Measurements from ENCODE around the gene TNIK. TPM values are rescaled to one million over a fixed set of nuclear protein-coding genes. Genes with fewer than 3 reads are reported as not detected.

TNIK gene
- total RNA-seq, 1 donor from 2014 or later, result 38.1 TPM

DNA sequence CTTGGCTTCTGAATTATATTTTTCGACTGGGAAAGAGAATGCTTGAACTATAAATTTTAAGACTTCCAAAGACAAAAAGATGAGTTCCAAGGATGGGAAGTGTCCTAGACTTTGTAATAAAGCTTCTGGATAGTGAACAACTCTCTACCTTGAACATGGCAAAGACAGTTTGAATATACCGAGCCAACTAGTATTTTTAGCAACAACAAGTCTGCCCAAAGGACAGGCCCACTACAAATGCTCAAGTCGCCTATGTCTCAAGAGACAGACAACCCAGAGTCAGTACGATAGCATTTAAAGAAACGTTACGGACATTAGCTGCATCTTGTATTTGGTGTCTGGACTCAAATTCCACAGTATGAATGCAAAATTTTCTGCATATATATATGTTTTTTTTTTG is 258.4 kb downstream of the TNIK start:
- Mint-ChIP-seq H3K36me3 (no peaks in the 10 kb centered on the region), H3K4me1 (ENCODE audit: unreplicated experiment) (peaks cover 13% of the 10 kb centered on the region), H3K27me3 (no peaks in the 10 kb centered on the region), H3K9me3 (no peaks in the 10 kb centered on the region), H3K27ac (no peak overlapping the region), H3K4me3 (no peak overlapping the region)
- DNase-seq (ENCODE audit: extremely low spot score, unreplicated experiment), result no peak
- TF ChIP-seq, protein P1, sequence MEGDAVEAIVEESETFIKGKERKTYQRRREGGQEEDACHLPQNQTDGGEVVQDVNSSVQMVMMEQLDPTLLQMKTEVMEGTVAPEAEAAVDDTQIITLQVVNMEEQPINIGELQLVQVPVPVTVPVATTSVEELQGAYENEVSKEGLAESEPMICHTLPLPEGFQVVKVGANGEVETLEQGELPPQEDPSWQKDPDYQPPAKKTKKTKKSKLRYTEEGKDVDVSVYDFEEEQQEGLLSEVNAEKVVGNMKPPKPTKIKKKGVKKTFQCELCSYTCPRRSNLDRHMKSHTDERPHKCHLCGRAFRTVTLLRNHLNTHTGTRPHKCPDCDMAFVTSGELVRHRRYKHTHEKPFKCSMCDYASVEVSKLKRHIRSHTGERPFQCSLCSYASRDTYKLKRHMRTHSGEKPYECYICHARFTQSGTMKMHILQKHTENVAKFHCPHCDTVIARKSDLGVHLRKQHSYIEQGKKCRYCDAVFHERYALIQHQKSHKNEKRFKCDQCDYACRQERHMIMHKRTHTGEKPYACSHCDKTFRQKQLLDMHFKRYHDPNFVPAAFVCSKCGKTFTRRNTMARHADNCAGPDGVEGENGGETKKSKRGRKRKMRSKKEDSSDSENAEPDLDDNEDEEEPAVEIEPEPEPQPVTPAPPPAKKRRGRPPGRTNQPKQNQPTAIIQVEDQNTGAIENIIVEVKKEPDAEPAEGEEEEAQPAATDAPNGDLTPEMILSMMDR (conservative IDR thresholded peaks at IDR 0.05), result no peak

DNA sequence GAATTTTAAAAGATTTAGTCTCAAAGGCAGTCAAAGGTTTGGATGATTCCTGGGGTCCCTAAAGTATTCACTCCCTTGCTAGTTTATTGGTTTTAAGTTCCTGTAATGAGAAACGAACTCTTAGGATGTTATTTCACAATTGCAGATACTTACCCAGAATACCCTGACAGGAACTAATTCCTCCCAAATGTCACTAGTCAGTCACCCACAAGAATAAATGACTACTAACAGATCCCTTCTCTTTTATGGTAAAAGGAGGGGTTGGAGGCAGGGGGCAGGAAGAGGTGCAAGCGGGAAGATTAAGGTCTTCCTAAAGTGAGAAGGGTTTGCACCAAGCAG is 259.5 kb downstream of the TNIK start:
- Mint-ChIP-seq H3K27me3 (no peaks in the 10 kb centered on the region), H3K4me3 (no peak overlapping the region), H3K27ac (no peak overlapping the region)

DNA sequence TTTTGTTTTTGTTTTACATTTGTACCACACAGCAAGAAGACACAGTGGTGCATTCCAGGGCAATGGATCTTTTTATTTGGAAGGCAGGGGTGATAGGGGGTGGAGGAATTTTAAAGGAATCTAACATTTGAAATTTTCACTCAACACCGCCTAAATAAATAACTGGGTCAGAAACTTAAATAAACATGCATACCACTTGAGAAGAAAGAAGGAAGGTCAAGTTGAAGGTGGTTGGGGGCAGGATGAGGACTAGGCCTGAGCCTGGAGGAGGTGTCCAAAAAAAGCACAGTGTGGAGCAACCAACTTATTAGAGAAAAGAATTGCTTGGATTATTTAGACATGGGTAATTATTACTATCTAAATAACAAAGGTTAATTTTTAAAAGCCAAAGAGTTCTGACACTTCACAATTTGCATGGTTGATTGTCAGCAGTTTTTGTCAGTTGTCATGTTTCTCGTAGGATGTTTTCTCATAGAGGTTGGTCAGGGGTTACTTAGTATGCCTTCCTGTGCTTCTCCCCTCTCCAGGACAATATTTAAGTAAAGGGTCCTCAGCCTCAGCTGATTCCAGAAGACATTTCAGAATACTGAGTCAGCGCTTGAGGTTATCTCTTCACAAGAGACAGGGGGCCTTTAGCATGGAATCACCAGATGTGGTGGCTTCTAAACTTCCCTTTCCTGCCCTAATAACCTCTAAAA is 260.0 kb downstream of the TNIK start:
- H3K36me3 Mint-ChIP-seq, result no peaks in the 10 kb centered on the region
- DNase-seq (ENCODE audit: extremely low spot score, unreplicated experiment), result no peak
- H3K4me1 Mint-ChIP-seq (ENCODE audit: unreplicated experiment), result peaks cover 13% of the 10 kb centered on the region
- no peak overlapping the region for H3K27ac Mint-ChIP-seq
- H3K4me3 Mint-ChIP-seq, result no peak overlapping the region
- TF ChIP-seq, protein P1 (conservative IDR thresholded peaks at IDR 0.05), result no peak
- H3K9me3 Mint-ChIP-seq, result no peaks in the 10 kb centered on the region
- H3K27me3 Mint-ChIP-seq, result no peaks in the 10 kb centered on the region

More for the DNA sequence above, 259.5 kb downstream of the TNIK start:
- no peaks in the 10 kb centered on the region for H3K9me3 Mint-ChIP-seq
- DNase-seq (ENCODE audit: extremely low spot score, unreplicated experiment), result no peak
- TF ChIP-seq, protein P1 (conservative IDR thresholded peaks at IDR 0.05), result no peak
- peaks cover 13% of the 10 kb centered on the region for H3K4me1 Mint-ChIP-seq (ENCODE audit: unreplicated experiment)
- H3K36me3 Mint-ChIP-seq, result no peaks in the 10 kb centered on the region

DNA sequence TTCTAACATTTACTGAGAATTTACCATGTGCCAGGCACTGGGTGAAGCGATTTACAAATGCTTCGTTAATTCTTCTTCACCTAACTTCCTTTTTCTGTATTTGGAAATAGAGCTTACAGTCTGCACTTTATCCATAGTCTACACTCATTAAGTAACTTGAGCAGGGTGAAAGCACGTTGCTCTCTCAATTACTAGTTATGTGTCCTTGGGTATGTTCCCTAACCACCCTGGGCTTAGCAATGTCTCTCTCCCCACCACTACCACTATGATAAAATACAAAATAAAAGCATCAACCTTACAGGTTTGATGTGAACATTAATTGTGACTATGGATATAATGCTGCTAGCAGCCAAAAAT is 260.8 kb downstream of the TNIK start:
- no peaks in the 10 kb centered on the region for H3K36me3 Mint-ChIP-seq
- no peaks in the 10 kb centered on the region for H3K27me3 Mint-ChIP-seq
- DNase-seq (ENCODE audit: extremely low spot score, unreplicated experiment), result no peak

DNA sequence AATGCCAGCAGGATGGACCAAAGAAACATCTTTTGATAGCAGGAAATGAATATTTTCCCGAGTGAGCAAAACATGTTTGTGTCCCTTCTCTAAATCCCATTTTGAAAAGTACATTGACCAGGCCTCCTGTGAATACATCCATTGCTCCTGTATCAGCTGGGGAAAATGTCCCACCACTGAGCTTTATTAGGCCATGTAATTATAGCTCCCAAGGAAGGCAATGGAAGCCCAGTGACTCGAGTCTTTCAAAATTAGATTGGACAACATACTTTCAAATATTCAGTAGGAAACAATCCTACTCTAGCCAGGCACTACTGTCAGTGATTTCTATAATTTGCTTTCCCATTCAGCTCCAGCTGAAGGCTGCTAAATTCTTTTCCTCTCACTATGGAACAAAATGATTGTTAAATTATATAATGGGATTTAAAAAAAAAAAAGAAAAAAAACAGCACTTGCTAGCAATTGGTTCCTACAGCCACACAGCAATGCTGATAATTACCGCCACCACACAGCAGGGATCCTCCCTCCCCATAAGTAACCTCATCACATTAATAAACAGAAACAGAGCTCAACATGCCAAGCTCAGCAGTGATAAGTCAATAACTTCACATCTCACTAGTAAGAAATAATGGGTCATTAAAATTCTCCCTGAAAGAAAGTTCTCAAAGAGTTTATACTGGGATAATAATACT is 261.3 kb downstream of the TNIK start:
- Mint-ChIP-seq H3K36me3 (no peaks in the 10 kb centered on the region), H3K9me3 (no peaks in the 10 kb centered on the region), H3K4me3 (no peak overlapping the region), H3K27ac (no peak overlapping the region), H3K4me1 (ENCODE audit: unreplicated experiment) (peaks cover 13% of the 10 kb centered on the region), H3K27me3 (no peaks in the 10 kb centered on the region)
- no peak for DNase-seq (ENCODE audit: extremely low spot score, unreplicated experiment)
- TF ChIP-seq, protein P1 (conservative IDR thresholded peaks at IDR 0.05), result no peak

More for the DNA sequence above, 260.8 kb downstream of the TNIK start:
- Mint-ChIP-seq H3K4me3 (no peak overlapping the region), H3K9me3 (no peaks in the 10 kb centered on the region), H3K27ac (no peak overlapping the region), H3K4me1 (ENCODE audit: unreplicated experiment) (peaks cover 13% of the 10 kb centered on the region)
- TF ChIP-seq, protein P1 (conservative IDR thresholded peaks at IDR 0.05), result no peak
